Naive thymus-derived CD4-positive, alpha-beta T cell (primary cell): ENCODE results near the gene RASA2. TPM values are rescaled to one million over a fixed set of nuclear protein-coding genes. Genes with fewer than 3 reads are reported as not detected.

ENCODE experiments used
- ATAC-seq: fragments of 150-1000 bp; cut with Tn5 transposase; 2 replicates; pipeline ENCODE4 v1.10.0; 2021; ENCODE audit warnings: mild to moderate bottlenecking, moderate library complexity
- CTCF ChIA-PET: fragments of 350-600 bp; sonication (Branson Sonifier 250); formaldehyde crosslinking; loops from one replicate; lab custom pipeline; 2021; ENCODE audit warnings: antibody characterized with exemption; lab: Charles Lee
- POLR2A ChIA-PET: fragments of 350-600 bp; sonication (Branson Sonifier 250); formaldehyde crosslinking; loops from one replicate; lab custom pipeline; 2021; ENCODE audit warnings: antibody characterized with exemption, inconsistent platforms; lab: Charles Lee
- DNase-seq, 9 donors: peaks; one replicate each; pipeline versions ENCODE4 v3.0.0 to v3.0.0-alpha.2; 2020 to 2022; ENCODE audit warnings: mixed read lengths in 1 of 9
- H3K27ac ChIP-seq: one replicate; pipeline ENCODE4 v1.7.0; 2013; ENCODE audit warnings: mild to moderate bottlenecking, low read depth, low read length, moderate library complexity
- H3K27me3 ChIP-seq, 2 donors: one replicate each; pipeline ENCODE4 v1.7.0; 2013; ENCODE audit warnings: low read length in 2 of 2, mild to moderate bottlenecking in 2 of 2, moderate library complexity in 2 of 2; ENCODE audit not compliant: control insufficient read depth in 2 of 2, insufficient read depth in 2 of 2
- H3K36me3 ChIP-seq, 3 experiments: 1 replicate in 2 of 3; 2 replicates in 1 of 3; pipeline ENCODE4 v1.7.0; 2013; ENCODE audit warnings: low read length in 3 of 3, mild to moderate bottlenecking in 3 of 3, moderate library complexity in 1 of 3; ENCODE audit not compliant: insufficient read depth in 3 of 3, control insufficient read depth in 2 of 3
- H3K4me1 ChIP-seq, 2 donors: one replicate each; pipeline ENCODE4 v1.7.0; 2013; ENCODE audit warnings: low read length in 2 of 2, mild to moderate bottlenecking in 2 of 2, moderate library complexity in 1 of 2; ENCODE audit not compliant: control insufficient read depth in 2 of 2, insufficient read depth in 2 of 2
- H3K4me3 ChIP-seq: 2 replicates; pipeline ENCODE4 v1.7.0; 2013; ENCODE audit warnings: mild to moderate bottlenecking, low read length
- H3K9me3 ChIP-seq, 3 experiments: 1 replicate in 2 of 3; 2 replicates in 1 of 3; pipeline ENCODE4 v1.7.0; 2013; ENCODE audit warnings: low read length in 3 of 3; ENCODE audit not compliant: control insufficient read depth in 2 of 3
- H3K27ac Mint-ChIP-seq, 9 donors: one replicate each; pipeline ENCODE4 v1.8.0; 2020 to 2022; ENCODE audit warnings: mixed read lengths in 9 of 9, mild to moderate bottlenecking in 8 of 9, moderate library complexity in 5 of 9, inconsistent platforms in 2 of 9
- H3K27me3 Mint-ChIP-seq, 5 donors: one replicate each; pipeline ENCODE4 v1.8.0; 2021 to 2022; ENCODE audit warnings: mixed read lengths in 5 of 5, mild to moderate bottlenecking in 1 of 5
- H3K36me3 Mint-ChIP-seq, 5 donors: one replicate each; pipeline ENCODE4 v1.8.0; 2020 to 2022; ENCODE audit warnings: mixed read lengths in 5 of 5, mild to moderate bottlenecking in 3 of 5, inconsistent platforms in 1 of 5
- H3K4me1 Mint-ChIP-seq, 7 donors: one replicate each; pipeline ENCODE4 v1.8.0; 2020 to 2022; ENCODE audit warnings: mixed read lengths in 7 of 7, mild to moderate bottlenecking in 3 of 7, inconsistent platforms in 1 of 7
- H3K4me3 Mint-ChIP-seq, 10 donors: one replicate each; pipeline ENCODE4 v1.8.0; 2020 to 2022; ENCODE audit warnings: mild to moderate bottlenecking in 10 of 10, mixed read lengths in 10 of 10, moderate library complexity in 6 of 10, inconsistent platforms in 2 of 10
- H3K9me3 Mint-ChIP-seq, 11 donors: one replicate each; pipeline ENCODE4 v1.8.0; 2020 to 2022; ENCODE audit warnings: mixed read lengths in 11 of 11, mild to moderate bottlenecking in 4 of 11, inconsistent platforms in 1 of 11, moderate library complexity in 1 of 11
- intact Hi-C, 2 donors: fragments of 100-400 bp; cut with micrococcal nuclease; formaldehyde crosslinking; loops; one replicate each; pipeline ENCODE4 v1.15.1; 2023
- polyA plus RNA-seq, 2 donors: library from polyadenylated mRNA; unstranded; fragments of 300-500 nt; fragmentation: Illumina TruSeq; gene quantifications; one replicate each; pipeline ENCODE4 v1.2.3, GENCODE V29; 2021
- total RNA-seq, 6 experiments: library from RNA in 5 of 6; stranded (reverse) in 5 of 6; gene quantifications; 1 replicate in 5 of 6; 2 replicates in 1 of 6; pipeline ENCODE4 v1.2.3 and lab custom pipeline; 2021 to 2026

Gene RASA2
- total and polyA plus RNA-seq, 7 experiments from 2014 or later, result 51.0 to 120 (median 77.3) TPM

- no peak overlapping the region for H3K27ac ChIP-seq
- H3K36me3 ChIP-seq, result no peaks in the 10 kb centered on the region
- H3K9me3 Mint-ChIP-seq, result no peaks in the 10 kb centered on the region
- H3K4me1 ChIP-seq, result no peaks in the 10 kb centered on the region
- peaks cover 0 to 7% (median 0%) of the 10 kb centered on the region in 7 donors for H3K4me1 Mint-ChIP-seq
- ATAC-seq (no peak), DNase-seq (no peak)
- POLR2A ChIA-PET, result no interaction called here
- no peak overlapping the region for H3K4me3 Mint-ChIP-seq
- CTCF ChIA-PET, result interaction anchor here (0.6 to 2.0 kb wide), 3 partner anchors 83 to 184 kb away, joined by 3 to 9 read pairs (median 4); no protein-coding TSS in a partner anchor
- H3K9me3 ChIP-seq, result no peaks in the 10 kb centered on the region
- no peak overlapping the region for H3K4me3 ChIP-seq
- H3K27me3 Mint-ChIP-seq, result peaks cover 0 to 4% (median 0%) of the 10 kb centered on the region in 5 donors
- no peaks in the 10 kb centered on the region for H3K36me3 Mint-ChIP-seq
- no peak overlapping the region for H3K27ac Mint-ChIP-seq
- no peaks in the 10 kb centered on the region for H3K27me3 ChIP-seq
- intact Hi-C loops, result loop anchor here in 1 of 2 donors (5.0 kb wide), 1 partner anchor 66 kb away; no protein-coding TSS in a partner anchor
These were observed 156.6 kb downstream of the RASA2 start for GRCh38 chr3:141643391-141643790.

DNA sequence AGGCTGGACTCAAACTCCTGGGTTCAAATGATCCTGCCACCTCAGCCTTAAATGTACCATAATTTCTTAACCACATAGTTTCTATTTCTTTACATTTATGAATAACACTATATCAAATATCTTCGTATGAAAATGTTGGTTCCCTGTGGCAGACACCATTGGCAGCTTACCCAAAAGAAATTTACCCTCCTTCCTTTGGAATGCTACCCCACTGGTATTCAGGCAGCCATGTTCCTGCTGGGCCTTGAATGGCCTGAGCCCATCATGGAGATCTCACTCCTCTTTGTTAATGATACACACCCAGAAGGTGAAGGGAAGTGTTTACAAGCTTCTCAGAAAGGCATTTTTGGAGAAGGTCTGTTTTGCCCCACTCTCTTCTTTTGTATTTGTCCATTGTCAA is 157.0 kb downstream of the RASA2 start:
- Histone ChIP-seq H3K27ac (no peak overlapping the region), H3K36me3 (no peaks in the 10 kb centered on the region), H3K4me1 (no peaks in the 10 kb centered on the region), H3K27me3 (no peaks in the 10 kb centered on the region), H3K4me3 (no peak overlapping the region), H3K9me3 (no peaks in the 10 kb centered on the region)
- CTCF ChIA-PET, result interaction anchor here (1.9 to 2.0 kb wide), 2 partner anchors 83 to 184 kb away, joined by 4 to 9 read pairs; no protein-coding TSS in a partner anchor
- POLR2A ChIA-PET, result no interaction called here
- peaks cover 0 to 7% (median 0%) of the 10 kb centered on the region in 7 donors for H3K4me1 Mint-ChIP-seq
- no peak overlapping the region for H3K4me3 Mint-ChIP-seq
- ATAC-seq, result no peak
- H3K9me3 Mint-ChIP-seq, result no peaks in the 10 kb centered on the region
- no peak overlapping the region for H3K27ac Mint-ChIP-seq
- H3K27me3 Mint-ChIP-seq, result peaks cover 0 to 4% (median 0%) of the 10 kb centered on the region in 5 donors
- intact Hi-C loops, result loop anchor here (2.0 to 5.0 kb wide), 2 partner anchors 66 to 67 kb away; no protein-coding TSS in a partner anchor
- DNase-seq, result no peak
- H3K36me3 Mint-ChIP-seq, result no peaks in the 10 kb centered on the region

DNA sequence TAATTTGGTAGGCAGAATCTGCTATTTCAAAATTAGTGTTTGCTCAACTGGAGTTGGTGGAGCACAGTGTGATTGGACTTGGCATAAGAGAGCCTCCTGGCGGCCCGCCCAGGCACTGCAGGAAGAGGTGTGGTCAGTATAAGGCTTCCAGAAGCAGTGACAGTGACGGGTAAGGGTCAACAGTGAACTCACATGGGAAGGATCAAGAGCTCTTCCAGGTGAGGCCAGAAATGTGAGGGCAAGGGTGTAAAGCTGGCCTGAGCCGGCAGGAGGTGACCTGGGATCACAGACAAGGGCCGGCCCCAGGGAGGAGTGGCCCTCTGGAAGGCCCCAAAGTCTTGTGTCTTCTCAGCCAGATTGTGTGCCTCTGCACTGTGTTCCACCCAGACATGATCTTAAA is 158.1 kb downstream of the RASA2 start:
- Mint-ChIP-seq H3K27ac (peak overlapping the region in 1 of 9 donors; percentile 52), H3K36me3 (no peaks in the 10 kb centered on the region), H3K4me1 (peaks cover 0 to 7% (median 0%) of the 10 kb centered on the region in 7 donors), H3K27me3 (peaks cover 0 to 4% (median 0%) of the 10 kb centered on the region in 5 donors), H3K4me3 (no peak overlapping the region), H3K9me3 (no peaks in the 10 kb centered on the region)
- Histone ChIP-seq H3K4me1 (no peaks in the 10 kb centered on the region), H3K27me3 (no peaks in the 10 kb centered on the region), H3K9me3 (no peaks in the 10 kb centered on the region), H3K36me3 (no peaks in the 10 kb centered on the region), H3K27ac (no peak overlapping the region), H3K4me3 (no peak overlapping the region)
- DNase-seq (peak; percentile 8 to 76 (median 43)), ATAC-seq (peak; percentile 90)
- ChIA-PET POLR2A (no interaction called here), CTCF (interaction anchor here (1.9 to 2.0 kb wide), 2 partner anchors 84 to 185 kb away, joined by 4 to 9 read pairs; no protein-coding TSS in a partner anchor)
- intact Hi-C loops, result loop anchor here (1.0 to 5.0 kb wide), 4 partner anchors 68 to 268 kb away; no protein-coding TSS in a partner anchor

DNA sequence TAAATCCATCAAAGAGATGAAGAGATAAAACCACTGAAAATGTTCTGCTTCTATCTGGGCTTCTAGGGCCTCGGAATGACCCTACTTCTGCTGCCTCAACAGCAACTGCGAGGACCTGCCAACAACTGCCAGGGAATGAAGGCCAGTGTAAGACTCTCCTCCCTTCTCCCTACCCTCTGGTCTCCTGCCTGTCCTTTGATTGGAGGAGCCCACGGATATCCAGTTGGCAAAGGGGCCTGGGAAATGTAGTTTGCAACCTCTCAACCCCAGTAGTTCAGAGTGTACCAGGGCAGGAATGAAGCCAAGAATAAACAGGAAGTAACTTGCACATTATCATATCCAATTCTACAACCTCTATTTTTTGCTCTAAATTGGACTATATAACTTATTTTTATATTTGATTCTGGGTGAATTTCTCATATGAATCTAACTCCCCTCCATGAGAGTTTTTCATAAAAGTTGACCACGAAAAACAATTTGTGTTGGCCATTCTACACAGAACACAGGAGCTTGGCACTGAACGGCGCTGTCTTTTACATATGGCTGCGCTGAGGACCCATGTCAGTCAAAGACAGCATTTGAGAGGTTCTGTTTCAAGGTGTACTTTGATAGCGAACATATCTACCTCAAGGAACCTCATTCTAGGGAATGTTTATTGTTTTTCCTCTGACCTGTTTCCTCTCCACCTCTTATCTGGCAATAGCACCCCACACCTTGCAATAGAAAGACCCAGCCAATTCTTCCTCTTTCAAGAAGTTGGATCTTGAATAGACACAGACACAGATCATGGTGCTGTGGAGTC is 160.1 kb downstream of the RASA2 start:
- POLR2A ChIA-PET, result no interaction called here
- no peak for DNase-seq
- Mint-ChIP-seq H3K36me3 (no peaks in the 10 kb centered on the region), H3K27me3 (peaks cover 0 to 5% (median 0%) of the 10 kb centered on the region in 5 donors), H3K27ac (peak overlapping the region in 1 of 9 donors; percentile 27), H3K4me3 (no peak overlapping the region), H3K9me3 (no peaks in the 10 kb centered on the region), H3K4me1 (peaks cover 0 to 7% (median 0%) of the 10 kb centered on the region in 7 donors)
- H3K36me3 ChIP-seq, result no peaks in the 10 kb centered on the region
- no peak overlapping the region for H3K27ac ChIP-seq
- H3K4me3 ChIP-seq, result no peak overlapping the region
- H3K4me1 ChIP-seq, result no peaks in the 10 kb centered on the region
- intact Hi-C loops, result no loop called here
- H3K27me3 ChIP-seq, result no peaks in the 10 kb centered on the region
- no peaks in the 10 kb centered on the region for H3K9me3 ChIP-seq
- CTCF ChIA-PET, result interaction anchor here (0.6 kb wide), 1 partner anchor 279 kb away, joined by 4 read pairs; no protein-coding TSS in a partner anchor
- peak; percentile 81 for ATAC-seq

GRCh38 chr3:141647562-141647915 is 160.7 kb downstream of the RASA2 start:
- no peak for ATAC-seq
- H3K4me3 ChIP-seq, result no peak overlapping the region
- Mint-ChIP-seq H3K27ac (peak overlapping the region in 1 of 9 donors; percentile 23), H3K4me1 (peaks cover 0 to 7% (median 0%) of the 10 kb centered on the region in 7 donors), H3K27me3 (peaks cover 0 to 5% (median 0%) of the 10 kb centered on the region in 5 donors), H3K4me3 (no peak overlapping the region), H3K36me3 (no peaks in the 10 kb centered on the region), H3K9me3 (no peaks in the 10 kb centered on the region)
- no peaks in the 10 kb centered on the region for H3K27me3 ChIP-seq
- no peaks in the 10 kb centered on the region for H3K9me3 ChIP-seq
- no peak overlapping the region for H3K27ac ChIP-seq
- no peaks in the 10 kb centered on the region for H3K36me3 ChIP-seq
- intact Hi-C loops, result no loop called here
- no peaks in the 10 kb centered on the region for H3K4me1 ChIP-seq
- CTCF ChIA-PET, result no interaction called here
- DNase-seq, result no peak
- POLR2A ChIA-PET, result no interaction called here

GRCh38 chr3:141648055-141648910 is 161.5 kb downstream of the RASA2 start:
- H3K27me3 Mint-ChIP-seq, result peaks cover 0 to 5% (median 0%) of the 10 kb centered on the region in 5 donors
- no peak for ATAC-seq
- CTCF ChIA-PET, result no interaction called here

More at GRCh38 chr3:141648055-141648910, 161.5 kb downstream of the RASA2 start:
- intact Hi-C loops, result no loop called here
- POLR2A ChIA-PET, result no interaction called here
- no peak overlapping the region for H3K4me3 Mint-ChIP-seq
- Histone ChIP-seq H3K9me3 (no peaks in the 10 kb centered on the region), H3K4me3 (no peak overlapping the region), H3K36me3 (no peaks in the 10 kb centered on the region), H3K4me1 (no peaks in the 10 kb centered on the region), H3K27ac (no peak overlapping the region), H3K27me3 (no peaks in the 10 kb centered on the region)
- peak overlapping the region in 2 of 9 donors; percentile 46 to 51 for H3K27ac Mint-ChIP-seq
- no peak for DNase-seq
- H3K9me3 Mint-ChIP-seq, result no peaks in the 10 kb centered on the region
- no peaks in the 10 kb centered on the region for H3K36me3 Mint-ChIP-seq
- peaks cover 0 to 7% (median 0%) of the 10 kb centered on the region in 7 donors for H3K4me1 Mint-ChIP-seq
